Measurements from ENCODE around the gene CDC25B. TPM values are rescaled to one million over a fixed set of nuclear protein-coding genes. Genes with fewer than 3 reads are reported as not detected.

Gene CDC25B
- total and polyA plus RNA-seq, 2 of the 13 experiments (the other 11 are each of a cell fraction or from before 2014, with no cell fraction given), result 14.5 to 19.4 TPM

- peaks cover 62% of the 10 kb centered on the region for H3K4me1 ChIP-seq (ENCODE audit: insufficient read depth, low read length)
- intact Hi-C loops (cut with micrococcal nuclease; ENCODE audit: unreplicated experiment), result no loop called here
- peaks cover 3 to 14% of the 10 kb centered on the region in 2 experiments; a peak in 3 of 5 replicates for H3K27me3 ChIP-seq (ENCODE audit: control insufficient read depth in 1 of 2, insufficient read depth in 2 of 2, low read length in 2 of 2)
- no TSS peak for BruUV-seq (replicated peaks)
- H4K20me1 ChIP-seq (ENCODE audit: insufficient read depth, low read length), result no peaks in the 10 kb centered on the region
- FAIRE-seq (no peak), ATAC-seq (no peak), DNase-seq (ENCODE audit: low spot score) (no peak)
- in situ Hi-C loops (cut with HindIII; ENCODE audit: extremely low pct_ligation_motif_present, low pct_unique_long_range_greater_than_20kb), result loop anchor here (5.0 kb wide), 1 partner anchor 33 kb away; the partner anchor contains the start of gene SPEF1
- WGBS (ENCODE audit: low lambda C conversion rate), result 70% methylated on average over 7 of the region's 7 CpGs
- no peaks in the 10 kb centered on the region for H3K79me2 ChIP-seq (ENCODE audit: insufficient read depth, low read length)
- H3K27ac ChIP-seq (ENCODE audit: extremely low read length, insufficient read depth, low read length), result no peak overlapping the region
- H3K9me3 ChIP-seq (ENCODE audit: low read length), result no peaks in the 10 kb centered on the region
- H3K36me3 ChIP-seq (replicated peaks in 1 of 2; ENCODE audit: control insufficient read depth in 1 of 2, insufficient read depth in 2 of 2, low read length in 2 of 2), result no peaks in the 10 kb centered on the region
- H3K4me2 ChIP-seq (ENCODE audit: low read depth, low read length), result no peak overlapping the region
- ChIA-PET POLR2A (no interaction called here), CTCF (ENCODE audit: low intra/inter-chr PET ratio, low total read pairs) (no interaction called here)
- H3K4me3 ChIP-seq (replicated peaks in 1 of 3; ENCODE audit: insufficient read depth in 1 of 3, low read depth in 2 of 3, low read length in 3 of 3), result no peak overlapping the region
- TF ChIP-seq ZNF83 (CRISPR knock-in tag; IDR thresholded peaks at IDR 0.05; ENCODE audit: borderline replicate concordance) (no peak), CTCF (CRISPR knock-in tag; IDR thresholded peaks at IDR 0.05) (no peak), MXD4 (CRISPR knock-in tag; IDR thresholded peaks at IDR 0.05) (no peak), KLF12 (CRISPR knock-in tag; IDR thresholded peaks at IDR 0.05; ENCODE audit: borderline replicate concordance) (no peak), DMTF1 (CRISPR knock-in tag; IDR thresholded peaks at IDR 0.05) (no peak), BATF2 (CRISPR knock-in tag; IDR thresholded peaks at IDR 0.05) (no peak), AHR (CRISPR knock-in tag; IDR thresholded peaks at IDR 0.05) (no peak)
- no peak overlapping the region for H2AFZ ChIP-seq (ENCODE audit: low read length)
- H3K9ac ChIP-seq (ENCODE audit: insufficient read depth, low read depth, low read length), result no peak overlapping the region
These were observed 18.9 kb downstream of the CDC25B start for GRCh38 chr20:3814928-3815495.

Measured in HepG2 (cell line).